GM18511 (cell line): ENCODE results near the gene HSF2BP.
"Not testable (repeated sequence)": the region's sequence is repeated elsewhere in the genome, so short reads cannot be mapped to it uniquely, and the experiment has no call there.

Experiments
- ATAC-seq: cut with Tn5 transposase; IDR thresholded peaks from one replicate; pipeline ENCODE4 v1.9.1; 2021; ENCODE audit warnings: mild to moderate bottlenecking, moderate library complexity; ENCODE audit not compliant: unreplicated experiment

The HSF2BP gene

GRCh38 chr21:43479197-43479596 lies 180.1 kb downstream of the HSF2BP start:
- not testable (repeated sequence) for ATAC-seq
